Liver (tissue), 9 donors: Measurements from ENCODE around the gene DIS3L. TPM values are rescaled to one million over a fixed set of nuclear protein-coding genes. Genes with fewer than 3 reads are reported as not detected.

ENCODE experiments used
- DNase-seq: peaks from one replicate; pipeline ENCODE4 v3.0.0-alpha.2; 2017; ENCODE audit warnings: low spot score
- H3K27ac ChIP-seq, 2 donors: one replicate each; pipeline ENCODE4 v1.7.0; 2013; ENCODE audit warnings: inconsistent platforms in 2 of 2, low read length in 2 of 2, control low read depth in 1 of 2, low read depth in 1 of 2, mild to moderate bottlenecking in 1 of 2
- H3K27me3 ChIP-seq, 4 donors: one replicate each; pipeline versions ENCODE4 v1.6.1 to v1.7.0; 2013; ENCODE audit warnings: low read length in 3 of 4, inconsistent platforms in 1 of 4, mild to moderate bottlenecking in 1 of 4, moderate library complexity in 1 of 4; ENCODE audit not compliant: control insufficient read depth in 4 of 4, insufficient read depth in 4 of 4
- H3K36me3 ChIP-seq, 4 donors: one replicate each; pipeline versions ENCODE4 v1.6.1 to v1.7.0; 2013; ENCODE audit warnings: low read length in 3 of 4, mild to moderate bottlenecking in 3 of 4, low read depth in 1 of 4, moderate library complexity in 1 of 4; ENCODE audit not compliant: control insufficient read depth in 4 of 4, insufficient read depth in 3 of 4
- H3K4me1 ChIP-seq, 4 donors: one replicate each; pipeline versions ENCODE4 v1.6.1 to v1.7.0; 2013; ENCODE audit warnings: low read length in 3 of 4, mild to moderate bottlenecking in 3 of 4, moderate library complexity in 1 of 4; ENCODE audit not compliant: control insufficient read depth in 4 of 4, insufficient read depth in 4 of 4
- H3K4me3 ChIP-seq, 3 donors: one replicate each; pipeline versions ENCODE4 v1.6.1 to v1.7.0; 2013; ENCODE audit warnings: low read length in 3 of 3, control low read depth in 1 of 3, low read depth in 1 of 3, mild to moderate bottlenecking in 1 of 3
- H3K9ac ChIP-seq, 2 donors: one replicate each; pipeline ENCODE4 v1.7.0; 2013; ENCODE audit warnings: low read length in 2 of 2, mild to moderate bottlenecking in 2 of 2, moderate library complexity in 2 of 2, control low read depth in 1 of 2, low read depth in 1 of 2
- H3K9me3 ChIP-seq, 4 donors: one replicate each; pipeline versions ENCODE4 v1.6.1 to v1.7.0; 2013; ENCODE audit warnings: low read length in 3 of 4; ENCODE audit not compliant: control insufficient read depth in 4 of 4
- FOXA1 ChIP-seq: IDR thresholded peaks from 2 replicates; pipeline ENCODE4 v1.6.1; 2016; ENCODE audit warnings: antibody characterized with exemption
- GABPA ChIP-seq, 2 donors: IDR thresholded peaks in 1 of 2; conservative IDR thresholded peaks in 1 of 2; 2 replicates each; pipeline ENCODE4 v1.6.1; 2016; ENCODE audit warnings: antibody characterized with exemption in 2 of 2, mild to moderate bottlenecking in 1 of 2, moderate library complexity in 1 of 2
- HNF4A ChIP-seq, 2 donors: conservative IDR thresholded peaks; 2 replicates each; pipeline ENCODE4 v1.6.1; 2016; ENCODE audit warnings: antibody characterized with exemption in 2 of 2, mild to moderate bottlenecking in 2 of 2
- HNF4G ChIP-seq: IDR thresholded peaks from 2 replicates; pipeline ENCODE4 v1.6.1; 2016; ENCODE audit warnings: antibody characterized with exemption
- NR2F2 ChIP-seq: IDR thresholded peaks from 2 replicates; pipeline ENCODE4 v1.6.1; 2016; ENCODE audit warnings: antibody characterized with exemption
- RXRA ChIP-seq, 2 donors: IDR thresholded peaks; 2 replicates each; pipeline ENCODE4 v1.6.1; 2017 to 2018; ENCODE audit warnings: antibody characterized with exemption in 2 of 2, mild to moderate bottlenecking in 1 of 2
- SP1 ChIP-seq: IDR thresholded peaks from 2 replicates; pipeline ENCODE4 v1.6.1; 2018; ENCODE audit warnings: antibody characterized with exemption, mild to moderate bottlenecking
- TAF1 ChIP-seq: conservative IDR thresholded peaks from 2 replicates; pipeline ENCODE4 v1.6.1; 2016; ENCODE audit warnings: antibody characterized with exemption, mild to moderate bottlenecking
- YY1 ChIP-seq: IDR thresholded peaks from 2 replicates; pipeline ENCODE4 v1.6.1; 2016; ENCODE audit warnings: antibody characterized with exemption, mild to moderate bottlenecking
- WGBS: extraction: QIAGEN DNeasy Blood & Tissue Kit; methylation state at CpG from one replicate; pipeline ENCODE4 v1.1.7; 2013; 5-methylcytosine and 5-hydroxymethylcytosine counted together
- polyA plus RNA-seq, 2 donors: library from polyadenylated mRNA; stranded (reverse) in 1 of 2; unstranded in 1 of 2; fragments of 200-250 nt in 1 of 2; fragments of >200 nt in 1 of 2; fragmentation: Nextera tagmentation in 1 of 2; extraction: Ambion mirVana in 1 of 2; gene quantifications; one replicate each; pipeline versions ENCODE4 v1.2.1 to v1.2.3, GENCODE V29; 2013 to 2015
- total RNA-seq, 2 donors: library from RNA; depleted of rRNA; stranded (reverse); fragments of >200 nt; gene quantifications; one replicate each; pipeline ENCODE4 v1.2.3, GENCODE V29; 2014
- TF ChIP-seq, protein P1 (sequence below): IDR thresholded peaks from 2 replicates; pipeline ENCODE4 v1.6.1; 2016; ENCODE audit warnings: antibody characterized with exemption
- TF ChIP-seq, protein P2 (sequence below): IDR thresholded peaks from 2 replicates; pipeline ENCODE4 v1.6.1; 2016; ENCODE audit warnings: antibody characterized with exemption
- TF ChIP-seq, protein P3 (sequence below): fragments of 150-350 bp; IDR thresholded peaks from 2 replicates; pipeline ENCODE4 v1.5.1; 2017; ENCODE audit warnings: improper control_type of control experiment, low read depth, low read length; ENCODE audit not compliant: missing input control
- TF ChIP-seq, protein P4 (sequence below): IDR thresholded peaks from 2 replicates; pipeline ENCODE4 v1.6.1; 2016; ENCODE audit warnings: antibody characterized with exemption
- donor health status: healthy.
- donor health status: healthy.
- donor health status: healthy.
- donor health status: healthy.
- donor health status: healthy.

DIS3L gene
- total and polyA plus RNA-seq, 4 donors = 9.9 to 40.2 (median 15.7) TPM

DNA sequence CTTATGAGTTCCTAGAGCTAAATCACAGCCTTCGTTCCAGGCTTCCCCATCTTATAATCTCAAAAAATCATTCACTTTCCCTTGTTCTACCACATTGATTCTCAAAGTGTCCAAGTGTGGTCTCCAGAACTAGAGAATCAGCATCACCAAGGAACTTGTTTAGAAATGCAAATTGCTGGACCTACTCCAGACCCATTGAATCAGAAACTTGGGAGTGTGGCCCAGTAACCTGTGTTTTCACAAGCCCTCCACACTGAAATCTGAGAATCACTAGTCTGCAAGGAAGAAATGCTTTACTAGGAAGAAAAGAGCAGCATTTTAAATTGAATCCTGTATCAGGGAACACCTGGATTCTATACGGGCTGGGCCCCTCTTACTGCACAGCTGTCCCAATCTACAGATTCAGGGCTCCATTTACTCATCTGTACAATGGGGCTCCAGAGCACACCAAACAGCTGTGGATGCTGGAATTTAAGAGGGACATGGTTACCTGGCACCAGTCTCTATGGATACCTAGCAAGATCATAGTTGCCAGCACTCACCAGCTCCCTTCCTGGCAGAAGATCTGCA is 43.7 kb upstream of the DIS3L start:
- Histone ChIP-seq H3K27ac (no peak overlapping the region), H3K9ac (no peak overlapping the region), H3K36me3 (peaks cover 0 to 1% (median 0%) of the 10 kb centered on the region in 4 donors), H3K4me3 (no peak overlapping the region), H3K27me3 (peaks cover 0 to 7% (median 6%) of the 10 kb centered on the region in 4 donors), H3K9me3 (no peaks in the 10 kb centered on the region), H3K4me1 (peaks cover 15 to 26% (median 21%) of the 10 kb centered on the region in 4 donors)
- TF ChIP-seq, protein P1, sequence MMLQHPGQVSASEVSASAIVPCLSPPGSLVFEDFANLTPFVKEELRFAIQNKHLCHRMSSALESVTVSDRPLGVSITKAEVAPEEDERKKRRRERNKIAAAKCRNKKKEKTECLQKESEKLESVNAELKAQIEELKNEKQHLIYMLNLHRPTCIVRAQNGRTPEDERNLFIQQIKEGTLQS = no peak
- TF ChIP-seq NR2F2 (no peak), YY1 (no peak), HNF4G (no peak), SP1 (no peak), FOXA1 (no peak), GABPA (IDR thresholded peaks at IDR 0.05 in 1 of 2, conservative IDR thresholded peaks at IDR 0.05 in 1 of 2) (no peak), TAF1 (no peak), RXRA (IDR thresholded peaks at IDR 0.05) (no peak)
- TF ChIP-seq, protein P2, sequence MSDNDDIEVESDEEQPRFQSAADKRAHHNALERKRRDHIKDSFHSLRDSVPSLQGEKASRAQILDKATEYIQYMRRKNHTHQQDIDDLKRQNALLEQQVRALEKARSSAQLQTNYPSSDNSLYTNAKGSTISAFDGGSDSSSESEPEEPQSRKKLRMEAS = no peak
- TF ChIP-seq, protein P3, sequence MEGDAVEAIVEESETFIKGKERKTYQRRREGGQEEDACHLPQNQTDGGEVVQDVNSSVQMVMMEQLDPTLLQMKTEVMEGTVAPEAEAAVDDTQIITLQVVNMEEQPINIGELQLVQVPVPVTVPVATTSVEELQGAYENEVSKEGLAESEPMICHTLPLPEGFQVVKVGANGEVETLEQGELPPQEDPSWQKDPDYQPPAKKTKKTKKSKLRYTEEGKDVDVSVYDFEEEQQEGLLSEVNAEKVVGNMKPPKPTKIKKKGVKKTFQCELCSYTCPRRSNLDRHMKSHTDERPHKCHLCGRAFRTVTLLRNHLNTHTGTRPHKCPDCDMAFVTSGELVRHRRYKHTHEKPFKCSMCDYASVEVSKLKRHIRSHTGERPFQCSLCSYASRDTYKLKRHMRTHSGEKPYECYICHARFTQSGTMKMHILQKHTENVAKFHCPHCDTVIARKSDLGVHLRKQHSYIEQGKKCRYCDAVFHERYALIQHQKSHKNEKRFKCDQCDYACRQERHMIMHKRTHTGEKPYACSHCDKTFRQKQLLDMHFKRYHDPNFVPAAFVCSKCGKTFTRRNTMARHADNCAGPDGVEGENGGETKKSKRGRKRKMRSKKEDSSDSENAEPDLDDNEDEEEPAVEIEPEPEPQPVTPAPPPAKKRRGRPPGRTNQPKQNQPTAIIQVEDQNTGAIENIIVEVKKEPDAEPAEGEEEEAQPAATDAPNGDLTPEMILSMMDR = no peak
- WGBS = 85% methylated on average over 2 of the region's 2 CpGs
- DNase-seq = no peak

DNA sequence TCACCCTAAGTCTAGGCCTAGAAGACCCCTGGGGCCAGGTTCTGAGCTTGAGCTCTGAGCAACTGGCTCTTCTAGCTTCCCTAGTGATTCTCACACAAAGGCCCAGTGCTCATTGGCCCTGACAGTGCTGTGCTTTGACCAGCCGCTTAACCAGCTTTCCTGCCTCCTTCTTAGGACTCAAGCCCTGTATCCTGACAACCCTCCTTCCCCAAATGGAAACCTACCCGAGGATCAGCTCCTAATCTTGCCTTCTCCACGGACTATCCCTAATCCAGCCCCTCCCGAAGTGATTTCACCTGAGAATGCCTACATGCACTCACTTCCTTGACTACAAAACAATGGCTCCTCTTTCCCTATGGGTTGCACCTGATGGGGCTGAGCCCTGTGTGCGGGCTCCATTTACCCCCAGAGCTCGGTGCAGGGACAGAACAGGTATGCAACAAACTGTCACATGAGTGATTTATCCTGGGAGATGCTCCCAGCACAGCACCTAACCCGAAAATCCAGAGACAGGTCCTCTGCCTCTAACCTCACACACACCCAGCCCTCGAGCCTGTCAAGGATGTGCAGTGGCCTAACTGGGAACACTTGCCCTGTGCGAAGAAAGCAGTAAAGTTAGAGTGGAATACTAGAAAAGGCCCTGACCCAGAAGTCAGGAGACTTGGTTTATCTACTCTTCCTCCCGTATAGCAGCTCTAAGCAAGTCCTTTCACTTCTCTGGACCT is 42.1 kb upstream of the DIS3L start:
- Histone ChIP-seq H3K36me3 (peaks cover 0 to 1% (median 0%) of the 10 kb centered on the region in 4 donors), H3K4me1 (peaks cover 15 to 26% (median 21%) of the 10 kb centered on the region in 4 donors), H3K9me3 (no peaks in the 10 kb centered on the region), H3K27ac (no peak overlapping the region), H3K4me3 (peak overlapping the region in 1 of 3 donors; percentile 54), H3K27me3 (peaks cover 0 to 13% (median 8%) of the 10 kb centered on the region in 4 donors), H3K9ac (no peak overlapping the region)
- TF ChIP-seq, protein P3 = no peak
- TF ChIP-seq, protein P4, sequence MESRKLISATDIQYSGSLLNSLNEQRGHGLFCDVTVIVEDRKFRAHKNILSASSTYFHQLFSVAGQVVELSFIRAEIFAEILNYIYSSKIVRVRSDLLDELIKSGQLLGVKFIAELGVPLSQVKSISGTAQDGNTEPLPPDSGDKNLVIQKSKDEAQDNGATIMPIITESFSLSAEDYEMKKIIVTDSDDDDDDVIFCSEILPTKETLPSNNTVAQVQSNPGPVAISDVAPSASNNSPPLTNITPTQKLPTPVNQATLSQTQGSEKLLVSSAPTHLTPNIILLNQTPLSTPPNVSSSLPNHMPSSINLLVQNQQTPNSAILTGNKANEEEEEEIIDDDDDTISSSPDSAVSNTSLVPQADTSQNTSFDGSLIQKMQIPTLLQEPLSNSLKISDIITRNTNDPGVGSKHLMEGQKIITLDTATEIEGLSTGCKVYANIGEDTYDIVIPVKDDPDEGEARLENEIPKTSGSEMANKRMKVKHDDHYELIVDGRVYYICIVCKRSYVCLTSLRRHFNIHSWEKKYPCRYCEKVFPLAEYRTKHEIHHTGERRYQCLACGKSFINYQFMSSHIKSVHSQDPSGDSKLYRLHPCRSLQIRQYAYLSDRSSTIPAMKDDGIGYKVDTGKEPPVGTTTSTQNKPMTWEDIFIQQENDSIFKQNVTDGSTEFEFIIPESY = no peak
- TF ChIP-seq NR2F2 (no peak), HNF4A (conservative IDR thresholded peaks at IDR 0.05) (no peak)
- DNase-seq = no peak
- 47% methylated on average over 10 of the region's 10 CpGs for WGBS
